Loucy (cell line): Measurements from ENCODE around the gene FAM222A.

Experiments
- H2AFZ ChIP-seq: fragments of 200-600 bp; sonication (generic); 2 replicates; pipeline ENCODE4 v1.6.0; 2016; ENCODE audit warnings: antibody characterized with exemption, mild to moderate bottlenecking, low read length, moderate library complexity
- H3F3A ChIP-seq: fragments of 200-600 bp; 2 replicates; pipeline ENCODE4 v1.6.0; 2016; ENCODE audit warnings: antibody characterized with exemption, low read depth, mild to moderate bottlenecking
- H3K27me3 ChIP-seq: fragments of 200-600 bp; sonication (generic); 2 replicates; pipeline ENCODE4 v1.6.1; 2014; ENCODE audit warnings: low read length, mild to moderate bottlenecking; ENCODE audit not compliant: insufficient read depth, poor library complexity, severe bottlenecking
- H3K36me3 ChIP-seq: fragments of 200-600 bp; sonication (generic); 2 replicates; pipeline ENCODE4 v1.6.1; 2016; ENCODE audit warnings: low read length; ENCODE audit not compliant: insufficient read depth
- H3K4me1 ChIP-seq: fragments of 200-600 bp; sonication (generic); 2 replicates; pipeline ENCODE4 v1.5.1; 2014; ENCODE audit warnings: low read length, mild to moderate bottlenecking; ENCODE audit not compliant: insufficient read depth, poor library complexity, severe bottlenecking
- H3K4me2 ChIP-seq: fragments of 200-600 bp; sonication (generic); 2 replicates; pipeline ENCODE4 v1.6.0; 2014; ENCODE audit warnings: antibody characterized with exemption, low read length, low read depth, mild to moderate bottlenecking; ENCODE audit not compliant: poor library complexity, severe bottlenecking
- H3K4me3 ChIP-seq: fragments of 200-600 bp; sonication (generic); 2 replicates; pipeline ENCODE4 v1.5.1; 2014; ENCODE audit warnings: low read length, mild to moderate bottlenecking, mixed read lengths; ENCODE audit not compliant: poor library complexity, severe bottlenecking
- H3K79me2 ChIP-seq: fragments of 200-600 bp; sonication (generic); 2 replicates; pipeline ENCODE4 v1.6.1; 2014; ENCODE audit warnings: low read length; ENCODE audit not compliant: insufficient read depth
- H3K9ac ChIP-seq: fragments of 200-600 bp; sonication (generic); 2 replicates; pipeline ENCODE4 v1.6.0; 2014; ENCODE audit warnings: mild to moderate bottlenecking, low read depth, low read length, moderate library complexity; ENCODE audit not compliant: poor library complexity, severe bottlenecking
- H3K9me2 ChIP-seq: fragments of 200-600 bp; sonication (generic); replicated peaks from 2 replicates; pipeline ENCODE4 v1.6.1; 2016; ENCODE audit warnings: low read depth, low read length, mixed read lengths
- H3K9me3 ChIP-seq: fragments of 200-600 bp; sonication (generic); 2 replicates; pipeline ENCODE4 v1.6.1; 2014; ENCODE audit warnings: mild to moderate bottlenecking, antibody characterized with exemption, low read length, low read depth; ENCODE audit not compliant: insufficient read depth
- H4K20me1 ChIP-seq: fragments of 200-600 bp; sonication (generic); 2 replicates; pipeline ENCODE4 v1.6.0; 2014; ENCODE audit warnings: antibody characterized with exemption, low read length, mild to moderate bottlenecking; ENCODE audit not compliant: insufficient read depth, poor library complexity, severe bottlenecking
- CTCF ChIP-seq: fragments of 200-600 bp; sonication (generic); conservative IDR thresholded peaks from 2 replicates; pipeline ENCODE4 v1.5.1; 2014; ENCODE audit warnings: mild to moderate bottlenecking, antibody characterized with exemption, low read length
- EZH2phosphoT487 ChIP-seq: fragments of 200-600 bp; IDR thresholded peaks from 2 replicates; pipeline ENCODE4 v1.6.1; 2018; ENCODE audit warnings: antibody characterized with exemption, mild to moderate bottlenecking, moderate library complexity, borderline replicate concordance

FAM222A gene

GRCh38 chr12:109711596-109712461, 1.8 kb upstream of the FAM222A start:
- H3K4me1 ChIP-seq: peaks cover 11% of the 10 kb centered on the region
- H3K4me2 ChIP-seq: no peak overlapping the region
- H3K4me3 ChIP-seq: no peak overlapping the region
- H3K9me2 ChIP-seq: no peaks in the 10 kb centered on the region
- no peaks in the 10 kb centered on the region for H3K27me3 ChIP-seq
- no peak for TF ChIP-seq CTCF
- no peak for TF ChIP-seq EZH2phosphoT487
- H4K20me1 ChIP-seq: peaks cover 10% of the 10 kb centered on the region
- H3K36me3 ChIP-seq: no peaks in the 10 kb centered on the region
- no peak overlapping the region for H2AFZ ChIP-seq
- H3F3A ChIP-seq: no peaks in the 10 kb centered on the region
- H3K79me2 ChIP-seq: no peaks in the 10 kb centered on the region
- no peaks in the 10 kb centered on the region for H3K9me3 ChIP-seq
- no peak overlapping the region for H3K9ac ChIP-seq

DNA sequence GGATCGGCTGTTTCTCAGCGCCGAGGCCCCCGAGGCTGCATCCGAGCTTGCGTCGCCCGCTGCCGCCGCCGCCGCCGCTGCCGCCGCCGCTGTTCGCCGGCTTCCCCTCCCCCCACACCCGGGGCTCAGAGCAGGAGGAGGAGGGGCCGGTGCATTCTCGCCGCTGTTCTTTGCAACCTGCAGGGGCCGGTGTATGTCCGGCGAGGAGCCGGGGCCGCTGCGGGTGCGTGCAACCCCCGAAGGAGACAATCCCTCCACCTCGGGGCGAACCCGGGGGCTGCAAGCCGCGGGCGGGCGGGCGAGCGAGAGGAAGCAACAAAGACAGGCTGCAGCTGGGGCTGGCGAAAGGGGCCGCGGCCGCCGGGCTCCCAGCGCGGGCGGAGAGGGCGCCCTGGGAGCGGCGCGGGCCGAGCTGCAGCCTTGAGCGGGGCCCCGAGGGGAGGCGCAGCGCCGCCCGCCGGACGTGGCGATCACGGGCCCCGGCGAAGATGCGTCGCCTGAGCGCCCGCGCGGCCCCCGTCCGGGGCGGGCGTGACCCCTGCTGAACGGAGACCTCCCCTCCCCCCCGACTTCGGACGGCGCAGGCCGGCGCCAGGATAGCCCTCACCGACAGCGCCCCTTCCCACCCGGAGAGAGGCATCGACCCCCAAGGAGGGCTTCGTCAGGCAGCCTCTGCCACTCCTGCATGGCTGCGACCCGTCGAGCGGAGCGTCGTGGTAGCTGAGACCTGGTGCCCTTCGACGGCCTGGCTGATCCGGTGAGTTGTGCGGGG, 702 bp downstream of the FAM222A start:
- TF ChIP-seq CTCF: no peak; the same call in none of the 2 replicates
- TF ChIP-seq EZH2phosphoT487: no peak
- Histone ChIP-seq H3K4me3 (peak overlapping the region; percentile 68), H3K27me3 (no peaks in the 10 kb centered on the region)

GRCh38 chr12:109714913-109715244, 1.3 kb downstream of the FAM222A start:
- Histone ChIP-seq H3K9ac (peak overlapping the region; percentile 18), H3K9me3 (no peaks in the 10 kb centered on the region), H2AFZ (no peak overlapping the region), H3K36me3 (no peaks in the 10 kb centered on the region), H3K27me3 (no peaks in the 10 kb centered on the region), H3K4me1 (peaks cover 11% of the 10 kb centered on the region), H3K4me2 (peak overlapping the region; percentile 61), H4K20me1 (peaks cover 10% of the 10 kb centered on the region), H3K79me2 (no peaks in the 10 kb centered on the region), H3F3A (no peaks in the 10 kb centered on the region), H3K9me2 (no peaks in the 10 kb centered on the region), H3K4me3 (peak overlapping the region; percentile 68)
- TF ChIP-seq EZH2phosphoT487: no peak
- no peak for TF ChIP-seq CTCF

More for the DNA sequence above, 702 bp downstream of the FAM222A start:
- Histone ChIP-seq H3K4me2 (peak overlapping the region; percentile 61), H3K4me1 (peaks cover 11% of the 10 kb centered on the region), H3K9me2 (no peaks in the 10 kb centered on the region), H4K20me1 (peaks cover 10% of the 10 kb centered on the region), H2AFZ (peak overlapping the region; percentile 32; the same call in 1 of the 2 replicates), H3K9ac (peak overlapping the region; percentile 18), H3K36me3 (no peaks in the 10 kb centered on the region), H3K9me3 (no peaks in the 10 kb centered on the region), H3K79me2 (no peaks in the 10 kb centered on the region), H3F3A (no peaks in the 10 kb centered on the region)
